ENCODE measurements around the gene ARHGAP28.

DNA sequence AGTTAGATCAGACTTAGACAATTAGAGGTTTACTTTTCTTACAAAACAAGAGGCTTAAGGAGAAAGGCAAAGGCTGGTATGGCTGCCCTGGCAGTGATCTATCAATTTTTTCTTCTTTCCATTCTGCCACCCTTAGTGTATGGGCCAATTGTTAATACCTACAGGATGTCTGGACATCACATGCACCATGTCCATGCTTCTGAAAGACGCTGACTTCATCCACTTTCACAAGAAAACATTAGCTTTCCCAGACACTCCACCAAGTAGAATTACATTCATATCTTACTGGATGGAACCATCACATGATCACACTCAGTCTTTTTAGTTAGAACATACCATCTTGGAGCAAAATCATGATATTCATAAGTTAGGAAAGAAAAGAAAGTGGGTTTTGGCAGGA, 120.9 kb downstream of the ARHGAP28 start:
- TF ChIP-seq, protein P1, sequence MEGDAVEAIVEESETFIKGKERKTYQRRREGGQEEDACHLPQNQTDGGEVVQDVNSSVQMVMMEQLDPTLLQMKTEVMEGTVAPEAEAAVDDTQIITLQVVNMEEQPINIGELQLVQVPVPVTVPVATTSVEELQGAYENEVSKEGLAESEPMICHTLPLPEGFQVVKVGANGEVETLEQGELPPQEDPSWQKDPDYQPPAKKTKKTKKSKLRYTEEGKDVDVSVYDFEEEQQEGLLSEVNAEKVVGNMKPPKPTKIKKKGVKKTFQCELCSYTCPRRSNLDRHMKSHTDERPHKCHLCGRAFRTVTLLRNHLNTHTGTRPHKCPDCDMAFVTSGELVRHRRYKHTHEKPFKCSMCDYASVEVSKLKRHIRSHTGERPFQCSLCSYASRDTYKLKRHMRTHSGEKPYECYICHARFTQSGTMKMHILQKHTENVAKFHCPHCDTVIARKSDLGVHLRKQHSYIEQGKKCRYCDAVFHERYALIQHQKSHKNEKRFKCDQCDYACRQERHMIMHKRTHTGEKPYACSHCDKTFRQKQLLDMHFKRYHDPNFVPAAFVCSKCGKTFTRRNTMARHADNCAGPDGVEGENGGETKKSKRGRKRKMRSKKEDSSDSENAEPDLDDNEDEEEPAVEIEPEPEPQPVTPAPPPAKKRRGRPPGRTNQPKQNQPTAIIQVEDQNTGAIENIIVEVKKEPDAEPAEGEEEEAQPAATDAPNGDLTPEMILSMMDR (IDR thresholded peaks at IDR 0.05) = no peak
- TF ChIP-seq POLR2A (IDR thresholded peaks at IDR 0.05) = no peak

Data from prostate gland (tissue), 2 donors.